MCF 10A (cell line): ENCODE data around the gene IKZF3. TPM values are rescaled to one million over a fixed set of nuclear protein-coding genes. Genes with fewer than 3 reads are reported as not detected.
"Not testable (repeated sequence)": the region's sequence is repeated elsewhere in the genome, so short reads cannot be mapped to it uniquely, and the experiment has no call there.

ENCODE experiments used
- BruUV-seq: library from RNA; stranded (reverse); fragments of 400-500 nt; replicated peaks from 2 replicates; lab custom pipeline; 2021; lab: Mats Ljungman, UMichigan
- CTCF ChIA-PET: fragments of 300-600 bp; sonication (Branson Sonifier 250); formaldehyde crosslinking; extraction: SDS; loops from one replicate; lab custom pipeline; 2021; ENCODE audit warnings: antibody characterized with exemption, inconsistent platforms; lab: Yijun Ruan, JAX
- POLR2A ChIA-PET: fragments of 300-600, 350-650 bp; sonication (Branson Sonifier 250); formaldehyde crosslinking; extraction: SDS; loops from one replicate; lab custom pipeline; 2020; ENCODE audit warnings: antibody characterized with exemption, inconsistent platforms; lab: Yijun Ruan, JAX
- DNase-seq: peaks from one replicate; pipeline ENCODE4 v3.0.0-alpha.2; 2018; ENCODE audit not compliant: unreplicated experiment
- H3K27ac Mint-ChIP-seq: one replicate; pipeline ENCODE4 v1.8.0; 2022; ENCODE audit warnings: mild to moderate bottlenecking, low read depth, mixed read lengths; ENCODE audit not compliant: unreplicated experiment
- H3K27me3 Mint-ChIP-seq: one replicate; pipeline ENCODE4 v1.8.0; 2022; ENCODE audit warnings: mixed read lengths; ENCODE audit not compliant: insufficient read depth, unreplicated experiment
- H3K36me3 Mint-ChIP-seq: one replicate; pipeline ENCODE4 v1.8.0; 2022; ENCODE audit warnings: mild to moderate bottlenecking, moderate library complexity, mixed read lengths; ENCODE audit not compliant: insufficient read depth, unreplicated experiment
- H3K4me1 Mint-ChIP-seq: one replicate; pipeline ENCODE4 v1.8.0; 2022; ENCODE audit warnings: mixed read lengths; ENCODE audit not compliant: insufficient read depth, unreplicated experiment
- H3K4me3 Mint-ChIP-seq: one replicate; pipeline ENCODE4 v1.8.0; 2022; ENCODE audit warnings: mild to moderate bottlenecking, moderate library complexity, mixed read lengths; ENCODE audit not compliant: unreplicated experiment
- H3K9me3 Mint-ChIP-seq: one replicate; pipeline ENCODE4 v1.8.0; 2022; ENCODE audit warnings: mixed read lengths; ENCODE audit not compliant: unreplicated experiment
- intact Hi-C: fragments of 100-400 bp; cut with micrococcal nuclease; formaldehyde crosslinking; loops from 2 replicates; pipeline ENCODE4 v1.14.1; 2022
- total RNA-seq: library from RNA; stranded (reverse); gene quantifications from 2 replicates; pipeline ENCODE4 v1.2.3, GENCODE V29; 2022
- TF ChIP-seq, protein P1 (sequence below): fragments of 200-600 bp; IDR thresholded peaks from one replicate; pipeline ENCODE4 v1.8.0; 2022; ENCODE audit warnings: antibody characterized with exemption, mild to moderate bottlenecking; ENCODE audit not compliant: unreplicated experiment

IKZF3 gene
- total RNA-seq, 1 experiment from 2014 or later: not detected

DNA sequence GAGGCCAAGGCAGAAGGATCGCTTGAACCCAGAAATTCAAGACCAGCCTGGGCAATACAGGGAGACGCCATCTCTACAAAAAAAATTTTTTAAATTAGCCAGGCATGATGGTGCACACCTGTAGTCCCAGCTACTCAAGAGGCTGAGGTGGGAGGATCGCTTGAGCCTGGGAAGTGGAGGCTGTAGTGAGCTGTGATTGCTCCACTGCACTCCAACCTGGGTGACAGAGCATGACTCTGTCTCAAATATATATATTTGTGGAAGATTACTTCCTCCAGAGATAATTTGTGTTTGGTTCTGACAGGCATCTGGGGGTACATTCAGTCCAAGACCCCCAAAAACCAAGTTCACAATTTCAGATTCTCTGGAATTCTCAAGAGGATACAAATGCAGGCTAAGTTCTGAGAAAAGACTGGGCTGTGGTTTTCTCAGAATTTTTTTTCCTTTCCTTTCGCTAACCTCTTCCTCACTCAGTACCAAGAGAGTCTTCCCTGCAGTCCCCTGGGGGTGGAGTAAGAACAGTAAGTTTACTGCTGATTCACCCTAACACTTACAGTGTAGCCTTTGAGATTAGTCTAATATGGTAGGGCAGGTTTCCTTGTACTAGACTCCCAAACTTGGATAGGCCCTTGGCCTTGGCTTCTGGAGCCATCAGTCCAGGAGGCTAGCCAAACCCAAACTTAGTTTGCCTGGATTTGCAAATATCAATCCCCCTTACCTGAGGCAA is 39.2 kb upstream of the IKZF3 start:
- TF ChIP-seq, protein P1, sequence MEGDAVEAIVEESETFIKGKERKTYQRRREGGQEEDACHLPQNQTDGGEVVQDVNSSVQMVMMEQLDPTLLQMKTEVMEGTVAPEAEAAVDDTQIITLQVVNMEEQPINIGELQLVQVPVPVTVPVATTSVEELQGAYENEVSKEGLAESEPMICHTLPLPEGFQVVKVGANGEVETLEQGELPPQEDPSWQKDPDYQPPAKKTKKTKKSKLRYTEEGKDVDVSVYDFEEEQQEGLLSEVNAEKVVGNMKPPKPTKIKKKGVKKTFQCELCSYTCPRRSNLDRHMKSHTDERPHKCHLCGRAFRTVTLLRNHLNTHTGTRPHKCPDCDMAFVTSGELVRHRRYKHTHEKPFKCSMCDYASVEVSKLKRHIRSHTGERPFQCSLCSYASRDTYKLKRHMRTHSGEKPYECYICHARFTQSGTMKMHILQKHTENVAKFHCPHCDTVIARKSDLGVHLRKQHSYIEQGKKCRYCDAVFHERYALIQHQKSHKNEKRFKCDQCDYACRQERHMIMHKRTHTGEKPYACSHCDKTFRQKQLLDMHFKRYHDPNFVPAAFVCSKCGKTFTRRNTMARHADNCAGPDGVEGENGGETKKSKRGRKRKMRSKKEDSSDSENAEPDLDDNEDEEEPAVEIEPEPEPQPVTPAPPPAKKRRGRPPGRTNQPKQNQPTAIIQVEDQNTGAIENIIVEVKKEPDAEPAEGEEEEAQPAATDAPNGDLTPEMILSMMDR: no peak
- Mint-ChIP-seq H3K4me3 (no peak overlapping the region), H3K27me3 (peaks cover 16% of the 10 kb centered on the region), H3K9me3 (no peaks in the 10 kb centered on the region), H3K27ac (no peak overlapping the region), H3K4me1 (no peaks in the 10 kb centered on the region), H3K36me3 (no peaks in the 10 kb centered on the region)
- CTCF ChIA-PET: no interaction called here
- DNase-seq: no peak
- intact Hi-C loops: no loop called here
- POLR2A ChIA-PET: no interaction called here
- no TSS peak for BruUV-seq

DNA sequence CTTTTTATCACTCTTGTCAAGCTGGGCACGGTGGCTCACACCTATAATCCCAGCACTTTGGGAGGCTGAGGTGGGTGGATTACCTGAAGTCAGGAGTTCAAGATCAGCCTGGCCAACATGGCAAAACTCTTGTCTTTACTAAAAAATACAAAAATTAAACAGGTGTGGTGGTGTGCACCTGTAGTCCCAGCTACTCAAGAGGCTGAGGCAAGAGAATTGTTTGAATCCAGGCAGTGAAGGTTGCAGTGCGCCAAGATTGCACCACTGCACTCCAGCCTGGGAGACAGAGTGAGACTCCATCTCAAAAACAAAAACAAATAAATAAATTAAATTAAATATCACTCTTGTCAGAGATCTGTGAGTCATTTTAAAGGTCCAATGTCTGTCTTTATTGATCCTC is 37.9 kb upstream of the IKZF3 start:
- H3K9me3 Mint-ChIP-seq, intact Hi-C loops, H3K4me3 Mint-ChIP-seq, DNase-seq, H3K36me3 Mint-ChIP-seq, H3K27ac Mint-ChIP-seq, H3K4me1 Mint-ChIP-seq, BruUV-seq: not testable (repeated sequence)
- CTCF ChIA-PET: interaction anchor here (0.7 kb wide), 2 partner anchors 372 to 546 kb away, joined by 3 to 4 read pairs; no protein-coding TSS in a partner anchor
- POLR2A ChIA-PET: interaction anchor here (0.7 kb wide), 2 partner anchors 83 to 211 kb away, joined by 3 read pairs; no protein-coding TSS in a partner anchor
- H3K27me3 Mint-ChIP-seq: peaks cover 28% of the 10 kb centered on the region

DNA sequence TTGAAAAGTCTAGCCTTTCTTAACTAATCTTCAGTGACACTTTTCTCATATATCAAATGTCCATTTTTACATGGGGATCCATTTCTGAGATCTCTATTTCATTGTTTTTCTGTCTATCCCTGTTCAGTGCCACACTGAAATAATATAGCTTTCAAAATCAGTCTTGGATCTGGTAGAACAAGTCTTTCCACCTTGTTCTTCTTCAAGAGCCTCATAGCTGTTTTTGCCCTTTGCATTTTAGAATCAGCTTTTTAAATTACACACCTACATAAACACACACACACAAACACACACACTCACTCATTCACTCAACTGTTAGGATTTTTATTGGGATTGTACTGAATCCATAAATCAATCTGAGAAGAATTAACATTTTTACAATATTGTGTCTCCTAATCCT is 35.1 kb upstream of the IKZF3 start:
- intact Hi-C loops: no loop called here
- TF ChIP-seq, protein P1: no peak
- ChIA-PET CTCF (no interaction called here), POLR2A (no interaction called here)
- H3K4me1 Mint-ChIP-seq: no peaks in the 10 kb centered on the region
- BruUV-seq: no TSS peak
- no peak overlapping the region for H3K27ac Mint-ChIP-seq
- no peak for DNase-seq
- H3K9me3 Mint-ChIP-seq: no peaks in the 10 kb centered on the region
- H3K36me3 Mint-ChIP-seq: no peaks in the 10 kb centered on the region
- H3K4me3 Mint-ChIP-seq: no peak overlapping the region
- peaks cover 56% of the 10 kb centered on the region for H3K27me3 Mint-ChIP-seq

DNA sequence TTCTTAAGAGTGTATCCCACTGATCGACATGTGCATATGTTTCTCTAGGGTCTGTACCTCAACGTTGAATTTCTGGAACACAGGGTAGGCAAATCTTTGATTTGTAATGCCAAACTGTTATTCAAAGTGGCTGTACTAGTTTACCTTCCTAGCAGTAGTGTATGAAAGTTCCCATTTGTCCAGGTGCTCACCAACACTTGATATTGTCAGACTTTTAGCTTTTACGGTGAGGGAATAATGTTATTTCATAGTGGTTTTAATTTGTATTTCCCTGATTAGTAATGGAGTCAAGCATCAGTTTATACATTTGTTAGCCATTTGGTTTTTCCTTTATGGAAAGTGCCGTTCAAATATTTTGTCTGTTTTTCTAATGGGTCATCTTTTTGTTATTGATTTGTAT is 34.0 kb upstream of the IKZF3 start:
- no peak overlapping the region for H3K4me3 Mint-ChIP-seq
- intact Hi-C loops: no loop called here
- no peaks in the 10 kb centered on the region for H3K4me1 Mint-ChIP-seq
- peaks cover 67% of the 10 kb centered on the region for H3K27me3 Mint-ChIP-seq
- H3K36me3 Mint-ChIP-seq: no peaks in the 10 kb centered on the region
- no peak for DNase-seq
- ChIA-PET POLR2A (interaction anchor here (0.6 kb wide), 1 partner anchor 348 kb away, joined by 4 read pairs; no protein-coding TSS in a partner anchor), CTCF (no interaction called here)
- no peaks in the 10 kb centered on the region for H3K9me3 Mint-ChIP-seq
- H3K27ac Mint-ChIP-seq: no peak overlapping the region
- TF ChIP-seq, protein P1: no peak
- BruUV-seq: no TSS peak
